ENCODE measurements around the gene MRPS6. TPM values are rescaled to one million over a fixed set of nuclear protein-coding genes. Genes with fewer than 3 reads are reported as not detected.

Gene MRPS6
- total and polyA plus RNA-seq, 10 of the 15 experiments (the other 5 are each of a cell fraction or from before 2014, with no cell fraction given) = 32.5 to 232 (median 90.3) TPM

GRCh38 chr21:34131586-34131985 lies 58.2 kb downstream of the MRPS6 start:
- POLR2A ChIA-PET = no interaction called here
- no TSS peak for BruUV-seq (replicated peaks)

More at GRCh38 chr21:34131586-34131985, 58.2 kb downstream of the MRPS6 start:
- DNase-seq (ENCODE audit: low read depth, low spot score) = no peak
- peaks cover 11 to 35% of the 10 kb centered on the region in 2 experiments for H3K36me3 ChIP-seq (ENCODE audit: control insufficient read depth in 2 of 2, insufficient read depth in 2 of 2, low read length in 1 of 2)
- no peak for FAIRE-seq
- intact Hi-C loops (cut with micrococcal nuclease; ENCODE audit: unreplicated experiment) = no loop called here
- no peak overlapping the region for H3K4me3 ChIP-seq
- ChIA-PET RAD21 (ENCODE audit: unreplicated experiment) (no interaction called here), SMC1A (ENCODE audit: uncharacterized antibody, unreplicated experiment) (interaction anchor here (0.8 to 3.2 kb wide), 2 partner anchors 11 to 28 kb away, joined by 3 to 13 read pairs; no protein-coding TSS in a partner anchor), CTCF (no interaction called here)
- H3K4me2 ChIP-seq (ENCODE audit: control insufficient read depth, insufficient read depth) = no peak overlapping the region
- H3K27me3 ChIP-seq (replicated peaks in 1 of 2; ENCODE audit: control insufficient read depth in 2 of 2, insufficient read depth in 2 of 2, low read length in 1 of 2) = no peaks in the 10 kb centered on the region
- H2AFZ ChIP-seq (ENCODE audit: control insufficient read depth, low read depth, low read length) = no peak overlapping the region
- peaks cover 1% of the 10 kb centered on the region; the same call in 2 of the 3 replicates for H3K9me3 ChIP-seq (replicated peaks; ENCODE audit: control insufficient read depth, insufficient read depth, low read length)
- no peak overlapping the region for H3K27ac ChIP-seq (ENCODE audit: control insufficient read depth, insufficient read depth)
- WGBS (ENCODE audit: insufficient coverage, insufficient replicate concordance, low lambda C conversion rate, missing lambda C conversion rate) = 94% methylated on average over 4 of the region's 4 CpGs
- H3K79me2 ChIP-seq (ENCODE audit: control insufficient read depth, insufficient read depth, low read length) = peaks cover 2% of the 10 kb centered on the region
- no peaks in the 10 kb centered on the region for H4K20me1 ChIP-seq (ENCODE audit: control insufficient read depth, insufficient read depth)
- H3K9ac ChIP-seq (ENCODE audit: control insufficient read depth, insufficient read depth, low read length) = no peak overlapping the region
- no peaks in the 10 kb centered on the region for H3K4me1 ChIP-seq (ENCODE audit: control insufficient read depth, insufficient read depth, low read length)
- no peak for ATAC-seq
- TF ChIP-seq ESRRA (IDR thresholded peaks at IDR 0.05; ENCODE audit: low read length) (no peak), SMC3 (IDR thresholded peaks at IDR 0.05; ENCODE audit: borderline replicate concordance, low read length) (no peak), CUX1 (IDR thresholded peaks at IDR 0.05; ENCODE audit: insufficient replicate concordance, low read depth, low read length) (no peak), BCL11A (IDR thresholded peaks at IDR 0.05; ENCODE audit: low read depth, low read length) (no peak), BMI1 (IDR thresholded peaks at IDR 0.05; ENCODE audit: borderline replicate concordance) (no peak), RCOR1 (conservative IDR thresholded peaks at IDR 0.05; ENCODE audit: low read depth, low read length) (no peak), TCF7 (IDR thresholded peaks at IDR 0.05; ENCODE audit: borderline replicate concordance) (no peak), E2F4 (IDR thresholded peaks at IDR 0.05; ENCODE audit: low read depth, low read length) (no peak), CBFB (IDR thresholded peaks at IDR 0.05; ENCODE audit: low read depth) (no peak), MYC (IDR thresholded peaks at IDR 0.05; ENCODE audit: insufficient read depth, insufficient read length, insufficient replicate concordance, low read length, severe bottlenecking) (no peak), HSF1 (IDR thresholded peaks at IDR 0.05; ENCODE audit: low read depth, low read length) (no peak), ASH2L (IDR thresholded peaks at IDR 0.05; ENCODE audit: borderline replicate concordance, low read depth) (no peak), POLR2AphosphoS5 (IDR thresholded peaks at IDR 0.05; ENCODE audit: low read length) (no peak), CHD4 (IDR thresholded peaks at IDR 0.05) (no peak), EZH2 (IDR thresholded peaks at IDR 0.05; ENCODE audit: borderline replicate concordance, control insufficient read depth, low read depth, low read length) (no peak), SPI1 (IDR thresholded peaks at IDR 0.05; ENCODE audit: borderline replicate concordance, insufficient read depth, low read depth, low read length) (no peak)
- in situ Hi-C loops (cut with MboI) = no loop called here

Measured in GM12878 (cell line).